Common myeloid progenitor, CD34-positive (primary cell): Measurements from ENCODE around the gene LIFR.

Source experiments
- CTCF ChIA-PET: fragments of 350-600 bp; sonication (Branson Sonifier 250); formaldehyde crosslinking; loops from one replicate; lab custom pipeline; 2021; ENCODE audit warnings: antibody characterized with exemption; lab: Charles Lee
- POLR2A ChIA-PET: fragments of 350-600 bp; sonication (Branson Sonifier 250); formaldehyde crosslinking; loops from one replicate; lab custom pipeline; 2021; ENCODE audit warnings: antibody characterized with exemption; lab: Charles Lee
- DNase-seq, 3 donors: peaks; one replicate each; pipeline versions ENCODE4 v3.0.0 to v3.0.0-alpha.2; 2013
- H3K27ac ChIP-seq, 2 experiments: 1 replicate in 1 of 2; 2 replicates in 1 of 2; pipeline ENCODE4 v1.7.0; 2013; ENCODE audit warnings: inconsistent platforms in 2 of 2, low read length in 2 of 2, mild to moderate bottlenecking in 2 of 2, low read depth in 1 of 2, moderate library complexity in 1 of 2; ENCODE audit not compliant: severe bottlenecking in 2 of 2, insufficient read depth in 1 of 2, poor library complexity in 1 of 2
- H3K27me3 ChIP-seq, 5 experiments: replicated peaks in 2 of 5; 1 replicate in 3 of 5; 2 replicates in 2 of 5; pipeline versions ENCODE4 v1.6.1 to v1.7.0; 2013; ENCODE audit warnings: low read length in 4 of 5, mild to moderate bottlenecking in 2 of 5, moderate library complexity in 2 of 5, inconsistent platforms in 1 of 5; ENCODE audit not compliant: insufficient read depth in 5 of 5, control insufficient read depth in 4 of 5
- H3K36me3 ChIP-seq, 4 experiments: 1 replicate in 2 of 4; 2 replicates in 2 of 4; pipeline versions ENCODE4 v1.6.1 to v1.7.0; 2013; ENCODE audit warnings: low read length in 3 of 4, control low read depth in 1 of 4, mild to moderate bottlenecking in 1 of 4; ENCODE audit not compliant: control insufficient read depth in 4 of 4, insufficient read depth in 4 of 4
- H3K4me1 ChIP-seq, 4 experiments: 1 replicate in 3 of 4; 2 replicates in 1 of 4; pipeline versions ENCODE4 v1.6.1 to v1.7.1; 2013; ENCODE audit warnings: low read length in 3 of 4, mild to moderate bottlenecking in 3 of 4, control low read depth in 1 of 4, inconsistent platforms in 1 of 4, moderate library complexity in 1 of 4; ENCODE audit not compliant: control insufficient read depth in 4 of 4, insufficient read depth in 4 of 4; ENCODE audit errors: control extremely low read depth in 1 of 4
- H3K4me3 ChIP-seq, 7 experiments: 1 replicate in 4 of 7; 2 replicates in 3 of 7; pipeline versions ENCODE4 v1.5.1 to v1.7.0; 2013; ENCODE audit warnings: mild to moderate bottlenecking in 7 of 7, low read length in 6 of 7, moderate library complexity in 6 of 7, inconsistent platforms in 2 of 7, low read depth in 2 of 7, control low read depth in 1 of 7; ENCODE audit not compliant: insufficient read depth in 4 of 7, control insufficient read depth in 1 of 7; ENCODE audit errors: extremely low read depth in 1 of 7
- H3K9me3 ChIP-seq, 5 experiments: 1 replicate in 4 of 5; 2 replicates in 1 of 5; pipeline versions ENCODE4 v1.6.1 to v1.7.1; 2013; ENCODE audit warnings: low read length in 4 of 5, mild to moderate bottlenecking in 2 of 5, inconsistent platforms in 1 of 5, low read depth in 1 of 5, moderate library complexity in 1 of 5; ENCODE audit not compliant: control insufficient read depth in 4 of 5, insufficient read depth in 2 of 5; ENCODE audit errors: control extremely low read depth in 1 of 5
- WGBS: methylation state at CpG from one replicate; pipeline ENCODE4 v1.1.5; 2013; ENCODE audit not compliant: insufficient coverage; 5-methylcytosine and 5-hydroxymethylcytosine counted together

Gene LIFR

DNA sequence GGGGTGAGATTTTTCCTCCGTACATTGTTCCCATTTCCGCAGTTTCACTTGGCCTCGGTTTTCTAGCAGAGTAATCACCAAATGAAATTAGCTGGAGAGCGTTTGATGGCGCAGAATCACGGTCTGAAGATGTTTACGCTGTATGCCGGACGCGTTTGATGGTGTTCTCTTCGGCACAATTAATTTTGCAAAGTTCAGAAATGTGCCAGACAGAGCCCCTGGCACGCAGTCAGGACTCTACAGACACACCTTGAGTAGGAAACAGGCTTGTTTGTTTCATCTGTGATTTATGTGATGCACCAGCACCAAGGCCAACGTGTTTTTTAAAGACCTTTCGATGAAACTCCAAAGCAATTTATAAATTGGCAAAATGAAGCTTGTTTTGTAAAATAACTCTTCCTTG is 863 bp upstream of the LIFR start:
- CTCF ChIA-PET, result no interaction called here
- Histone ChIP-seq H3K27ac (no peak overlapping the region), H3K9me3 (no peaks in the 10 kb centered on the region), H3K4me3 (peak overlapping the region in 6 of 7 experiments; percentile 48 to 76 (median 65)), H3K27me3 (peaks cover 32 to 83% (median 55%) of the 10 kb centered on the region in 5 experiments), H3K36me3 (no peaks in the 10 kb centered on the region), H3K4me1 (peaks cover 0 to 15% (median 14%) of the 10 kb centered on the region in 4 experiments)
- no peak for DNase-seq
- POLR2A ChIA-PET, result no interaction called here
- 1% methylated on average over 8 of the region's 14 CpGs for WGBS

DNA sequence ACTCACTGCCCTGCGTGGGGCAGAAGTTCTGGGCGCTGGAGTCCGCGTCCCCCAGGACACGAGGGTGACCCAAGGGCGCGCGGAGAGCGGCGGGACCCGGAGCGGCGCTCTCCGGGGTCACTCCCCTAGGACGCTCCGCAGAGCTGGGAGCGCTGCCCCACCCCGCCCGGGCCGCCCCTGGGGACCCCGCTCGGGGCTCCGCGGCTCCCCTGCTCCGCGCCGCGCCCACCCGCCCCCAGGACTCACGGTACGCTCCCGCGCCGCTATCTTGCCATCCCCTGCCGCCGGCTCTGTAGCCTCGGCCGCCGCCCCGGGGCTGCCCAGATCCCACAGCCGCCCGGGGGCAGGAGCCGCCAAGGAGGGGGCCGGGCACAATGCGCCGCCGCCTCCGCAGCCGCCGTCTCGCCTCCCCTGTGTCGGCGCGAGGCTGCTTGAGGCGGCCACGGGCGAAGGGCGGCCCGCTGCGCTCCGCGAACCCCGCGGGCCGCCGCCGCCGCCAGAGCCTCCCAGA is 303 bp downstream of the LIFR start:
- H3K4me1 ChIP-seq, result peaks cover 0 to 15% (median 14%) of the 10 kb centered on the region in 4 experiments
- ChIA-PET CTCF (no interaction called here), POLR2A (no interaction called here)
- peak overlapping the region in 5 of 7 experiments; percentile 26 to 69 (median 41) for H3K4me3 ChIP-seq
- no peak overlapping the region for H3K27ac ChIP-seq
- no peaks in the 10 kb centered on the region for H3K9me3 ChIP-seq
- WGBS, result 2% methylated on average over 64 of the region's 68 CpGs
- DNase-seq, result peak in 2 of 3 donors; percentile 36 to 43
- peaks cover 32 to 84% (median 50%) of the 10 kb centered on the region in 5 experiments for H3K27me3 ChIP-seq
- no peaks in the 10 kb centered on the region for H3K36me3 ChIP-seq

DNA sequence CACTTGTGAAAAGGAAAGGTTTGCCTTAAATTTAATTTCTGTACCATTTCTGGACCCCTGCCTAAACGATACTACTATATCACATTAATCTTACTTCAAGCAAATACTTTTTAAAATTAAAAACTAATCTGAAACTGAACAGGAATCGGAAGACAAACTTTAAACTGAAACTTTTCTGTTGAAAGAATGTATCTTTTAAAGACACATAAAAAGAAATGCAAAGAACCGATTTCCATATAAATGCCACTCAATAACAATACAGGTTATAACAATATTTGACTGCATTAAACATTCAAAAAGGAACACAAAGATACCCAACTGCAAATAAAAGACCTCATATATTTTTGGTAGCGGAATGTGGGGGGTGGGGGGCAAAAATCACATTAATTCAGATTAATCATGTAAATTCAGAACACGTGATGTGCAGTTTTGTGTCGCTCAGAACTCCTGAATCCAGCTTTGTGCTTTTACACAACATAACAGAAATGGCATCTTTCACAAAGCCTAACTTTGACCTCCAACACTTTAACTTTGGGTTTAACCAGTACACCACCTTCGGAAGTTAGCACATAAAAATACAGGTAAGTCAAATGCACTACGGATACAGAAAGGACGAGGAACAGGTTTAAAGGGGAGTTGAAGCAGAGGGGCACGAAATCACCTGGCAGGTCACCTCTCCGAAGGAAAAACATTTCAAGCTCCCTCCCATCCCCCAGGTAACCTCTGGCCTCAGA is 925 bp downstream of the LIFR start:
- H3K4me3 ChIP-seq, result peak overlapping the region in 2 of 7 experiments; percentile 34 to 56
- no peaks in the 10 kb centered on the region for H3K9me3 ChIP-seq
- peaks cover 0 to 15% (median 14%) of the 10 kb centered on the region in 4 experiments for H3K4me1 ChIP-seq
- DNase-seq, result peak in 1 of 3 donors; percentile 5
- ChIA-PET CTCF (interaction anchor here (0.6 to 4.0 kb wide), 2 partner anchors 114 to 134 kb away, joined by 3 to 21 read pairs; no protein-coding TSS in a partner anchor), POLR2A (no interaction called here)
- H3K27ac ChIP-seq, result no peak overlapping the region
- H3K27me3 ChIP-seq, result peaks cover 35 to 86% (median 50%) of the 10 kb centered on the region in 5 experiments
- no peaks in the 10 kb centered on the region for H3K36me3 ChIP-seq
- 16% methylated on average over 3 of the region's 11 CpGs for WGBS

DNA sequence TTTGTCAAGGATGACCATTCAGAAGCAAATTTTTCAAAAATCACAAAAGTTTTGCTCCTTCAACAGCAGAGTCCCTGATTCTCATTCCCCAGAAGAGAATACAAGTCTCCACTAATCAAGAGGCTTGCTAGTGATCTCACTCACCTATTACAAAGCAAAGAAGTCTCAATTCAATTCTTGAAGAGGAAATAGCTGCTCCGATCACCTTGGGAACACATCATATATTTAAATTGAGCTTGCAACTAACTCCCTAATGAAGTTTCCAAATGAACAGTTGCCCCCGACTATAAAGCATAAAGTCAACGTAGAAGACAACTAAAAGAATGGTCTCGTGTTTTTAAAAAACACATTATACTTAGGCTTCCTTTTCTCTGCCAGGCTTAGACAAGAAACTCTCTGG is 1.6 kb downstream of the LIFR start:
- Histone ChIP-seq H3K27ac (no peak overlapping the region), H3K27me3 (peaks cover 37 to 87% (median 50%) of the 10 kb centered on the region in 5 experiments), H3K4me3 (no peak overlapping the region), H3K4me1 (peaks cover 0 to 15% (median 14%) of the 10 kb centered on the region in 4 experiments), H3K36me3 (no peaks in the 10 kb centered on the region), H3K9me3 (no peaks in the 10 kb centered on the region)
- POLR2A ChIA-PET, result no interaction called here
- CTCF ChIA-PET, result interaction anchor here (0.6 to 4.0 kb wide), 2 partner anchors 113 to 134 kb away, joined by 3 to 21 read pairs; no protein-coding TSS in a partner anchor
- 33% methylated on average over 1 of the region's 4 CpGs for WGBS
- peak in 1 of 3 donors; percentile 5 for DNase-seq

DNA sequence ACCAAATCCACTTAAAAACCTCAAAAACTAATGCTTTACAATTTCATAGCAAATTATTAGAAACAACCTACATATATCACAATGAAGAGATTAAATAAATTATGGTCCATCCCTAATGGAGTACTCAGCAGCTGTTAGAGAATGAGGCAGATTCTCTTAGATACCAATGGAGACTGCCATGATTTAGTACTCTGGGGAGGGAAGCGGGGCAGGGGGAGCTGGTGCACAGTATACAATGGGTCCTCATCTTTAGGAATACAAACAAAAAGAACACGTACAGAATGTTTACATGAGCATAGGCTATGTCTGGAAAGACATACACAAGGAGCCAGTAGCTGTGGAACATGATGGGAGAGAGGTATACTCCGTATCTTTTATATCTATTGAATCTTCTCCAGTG is 2.0 kb downstream of the LIFR start:
- H3K9me3 ChIP-seq, result no peaks in the 10 kb centered on the region
- no peak for DNase-seq
- WGBS, result 88% methylated on average over 1 of the region's 3 CpGs
- H3K27ac ChIP-seq, result no peak overlapping the region
- peaks cover 0 to 15% (median 14%) of the 10 kb centered on the region in 4 experiments for H3K4me1 ChIP-seq
- H3K36me3 ChIP-seq, result no peaks in the 10 kb centered on the region
- ChIA-PET CTCF (interaction anchor here (4.0 kb wide), 1 partner anchor 113 kb away, joined by 21 read pairs; no protein-coding TSS in a partner anchor), POLR2A (no interaction called here)
- no peak overlapping the region for H3K4me3 ChIP-seq
- H3K27me3 ChIP-seq, result peaks cover 36 to 86% (median 50%) of the 10 kb centered on the region in 5 experiments

DNA sequence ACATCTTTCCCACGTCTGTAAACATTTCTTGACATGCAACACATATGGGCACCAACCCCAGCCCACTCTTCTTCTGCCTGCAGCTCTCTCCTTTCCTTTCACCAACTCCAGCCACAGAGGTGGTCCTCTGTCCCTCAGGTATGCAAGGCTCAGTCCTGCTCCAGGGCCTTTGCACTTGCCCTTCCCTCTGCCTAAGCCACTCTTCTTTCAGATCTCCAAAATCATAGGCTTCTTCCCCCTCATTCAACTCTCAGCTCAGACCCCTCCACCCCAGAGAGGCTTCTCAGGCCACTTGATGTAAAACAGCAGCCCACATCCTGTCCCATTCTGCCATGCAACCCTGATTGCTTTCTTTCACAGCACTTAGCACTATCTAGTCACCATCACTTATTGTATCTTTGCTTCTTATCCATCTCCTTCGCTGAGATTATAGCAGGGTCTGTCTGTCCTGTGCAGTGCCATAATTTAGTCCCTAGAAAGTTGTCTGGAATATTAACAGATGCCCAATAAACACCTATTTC is 3.4 kb downstream of the LIFR start:
- Histone ChIP-seq H3K9me3 (no peaks in the 10 kb centered on the region), H3K4me1 (peaks cover 0 to 15% (median 14%) of the 10 kb centered on the region in 4 experiments), H3K27ac (no peak overlapping the region), H3K36me3 (no peaks in the 10 kb centered on the region), H3K27me3 (peaks cover 32 to 84% (median 40%) of the 10 kb centered on the region in 5 experiments), H3K4me3 (no peak overlapping the region)
- 67% methylated on average over 2 of the region's 2 CpGs for WGBS
- POLR2A ChIA-PET, result no interaction called here
- CTCF ChIA-PET, result interaction anchor here (0.6 to 4.0 kb wide), 5 partner anchors 11 to 111 kb away, joined by 3 to 21 read pairs (median 3); no protein-coding TSS in a partner anchor
- DNase-seq, result no peak
